Kidney capillary endothelial cell (primary cell): ENCODE results near the gene COG8.
"Not testable (repeated sequence)": the region's sequence is repeated elsewhere in the genome, so short reads cannot be mapped to it uniquely, and the experiment has no call there.

ENCODE experiments used
- DNase-seq: peaks from one replicate; pipeline ENCODE4 v3.0.0-alpha.2; 2018; ENCODE audit warnings: low spot score

COG8 gene

GRCh38 chr16:69339289-69340094 lies at the start of gene COG8, which contains the start of gene NIP7:
COG8 (minus strand) TSS chr16:69339564; CDS start chr16:69339552, 12 bp downstream.
NIP7 (plus strand) TSS chr16:69339772; CDS start chr16:69339830, 58 bp downstream.
- peak; percentile 98 for DNase-seq

GRCh38 chr16:69386596-69386995 lies 47.2 kb upstream of the COG8 start:
- DNase-seq: no peak

GRCh38 chr16:69384974-69385373 lies 45.6 kb upstream of the COG8 start:
- no peak for DNase-seq

GRCh38 chr16:69382421-69382820 lies 43.1 kb upstream of the COG8 start:
- no peak for DNase-seq

- DNase-seq: peak; percentile 24
Observed at GRCh38 chr16:69381231-69381630, 41.9 kb upstream of the COG8 start.

- DNase-seq: no peak
Observed at GRCh38 chr16:69378760-69379159, 39.4 kb upstream of the COG8 start.

GRCh38 chr16:69378036-69378435 lies 38.7 kb upstream of the COG8 start:
- no peak for DNase-seq

- no peak for DNase-seq
Observed at GRCh38 chr16:69376393-69377059, 37.2 kb upstream of the COG8 start.

GRCh38 chr16:69373019-69373418 lies 33.7 kb upstream of the COG8 start:
- no peak for DNase-seq

GRCh38 chr16:69371564-69371963 lies 32.2 kb upstream of the COG8 start:
- DNase-seq: no peak

GRCh38 chr16:69368866-69369265 lies 29.5 kb upstream of the COG8 start:
- no peak for DNase-seq

- DNase-seq: peak; percentile 21
Observed at GRCh38 chr16:69367980-69368379, 28.6 kb upstream of the COG8 start.

GRCh38 chr16:69366431-69366830 lies 27.1 kb upstream of the COG8 start:
- DNase-seq: no peak

- no peak for DNase-seq
Observed at GRCh38 chr16:69365901-69366300, 26.5 kb upstream of the COG8 start.

GRCh38 chr16:69364088-69364487 lies 24.7 kb upstream of the COG8 start:
- no peak for DNase-seq

GRCh38 chr16:69363281-69363717 lies 23.9 kb upstream of the COG8 start:
- no peak for DNase-seq

- not testable (repeated sequence) for DNase-seq
Observed at GRCh38 chr16:69360070-69360469, 20.7 kb upstream of the COG8 start.

GRCh38 chr16:69351309-69352027 lies 12.1 kb upstream of the COG8 start, which contains the start of gene TMED6:
TMED6 (minus strand) TSS chr16:69351786; CDS start chr16:69351753, 33 bp downstream.
- DNase-seq: no peak

GRCh38 chr16:69350536-69351133 lies 11.3 kb upstream of the COG8 start:
- DNase-seq: no peak

- no peak for DNase-seq
Observed at GRCh38 chr16:69349536-69349935, 10.2 kb upstream of the COG8 start.

GRCh38 chr16:69348222-69348621 lies 8.9 kb upstream of the COG8 start:
- DNase-seq: no peak

GRCh38 chr16:69346683-69347082 lies 7.3 kb upstream of the COG8 start:
- DNase-seq: no peak
